Mesothelial cell of epicardium (in vitro differentiated cells): ENCODE measurements around the gene APEX1. TPM values are rescaled to one million over a fixed set of nuclear protein-coding genes. Genes with fewer than 3 reads are reported as not detected.
A peak's percentile ranks its signal among the peaks of the same experiment; 100 is the strongest.

ENCODE experiments used
- DNase-seq, 2 experiments: peaks; one replicate each; pipeline ENCODE4 v3.0.0; 2021; ENCODE audit warnings: low spot score in 2 of 2; ENCODE audit not compliant: unreplicated experiment in 2 of 2
- H3K27ac Mint-ChIP-seq: 2 replicates; pipeline ENCODE4 v1.8.0; 2021; ENCODE audit warnings: mixed read lengths
- H3K27me3 Mint-ChIP-seq: 2 replicates; pipeline ENCODE4 v1.8.0; 2021; ENCODE audit warnings: low read depth, mixed read lengths
- H3K36me3 Mint-ChIP-seq: 2 replicates; pipeline ENCODE4 v1.8.0; 2021; ENCODE audit warnings: mixed read lengths
- H3K4me1 Mint-ChIP-seq: 2 replicates; pipeline ENCODE4 v1.8.0; 2021; ENCODE audit warnings: mixed read lengths
- H3K4me3 Mint-ChIP-seq: 2 replicates; pipeline ENCODE4 v1.8.0; 2021; ENCODE audit warnings: mild to moderate bottlenecking, moderate library complexity, mixed read lengths
- H3K9me3 Mint-ChIP-seq: 2 replicates; pipeline ENCODE4 v1.8.0; 2021; ENCODE audit warnings: mixed read lengths
- total RNA-seq: library from RNA; stranded (reverse); gene quantifications from 3 replicates; pipeline ENCODE4 v1.2.1, GENCODE V29; 2021
- TF ChIP-seq, protein P1 (sequence below): fragments of 200-600 bp; sonication (generic); IDR thresholded peaks from one replicate; pipeline ENCODE4 v1.5.0; 2021; ENCODE audit warnings: antibody characterized with exemption; ENCODE audit not compliant: unreplicated experiment

Gene APEX1
- total RNA-seq, 1 donor from 2014 or later = 283 TPM

DNA sequence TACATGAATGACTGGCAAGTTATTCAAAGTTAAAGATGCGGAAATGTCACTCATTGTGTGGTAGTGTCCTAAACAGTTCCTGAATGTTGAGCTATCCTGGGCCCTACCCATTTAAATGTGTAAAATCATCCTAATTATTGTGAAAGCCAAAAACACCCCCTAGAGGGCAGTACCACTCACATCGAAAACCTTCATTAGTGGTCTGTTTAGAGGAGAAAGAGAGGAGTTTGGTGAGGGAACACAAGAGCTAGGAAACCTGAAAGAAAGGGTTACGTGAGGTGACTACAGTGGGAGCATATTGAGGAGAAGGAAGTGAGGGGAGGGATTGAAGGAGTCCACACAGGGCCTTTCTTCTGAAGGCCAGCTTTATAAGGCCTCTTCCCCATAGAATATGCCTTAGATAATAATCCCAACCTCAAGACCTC, 39.2 kb upstream of the APEX1 start:
- Mint-ChIP-seq H3K4me1 (peaks cover 20% of the 10 kb centered on the region), H3K9me3 (no peaks in the 10 kb centered on the region), H3K36me3 (no peaks in the 10 kb centered on the region), H3K4me3 (no peak overlapping the region), H3K27ac (no peak overlapping the region), H3K27me3 (peaks cover 3% of the 10 kb centered on the region)
- TF ChIP-seq, protein P1, sequence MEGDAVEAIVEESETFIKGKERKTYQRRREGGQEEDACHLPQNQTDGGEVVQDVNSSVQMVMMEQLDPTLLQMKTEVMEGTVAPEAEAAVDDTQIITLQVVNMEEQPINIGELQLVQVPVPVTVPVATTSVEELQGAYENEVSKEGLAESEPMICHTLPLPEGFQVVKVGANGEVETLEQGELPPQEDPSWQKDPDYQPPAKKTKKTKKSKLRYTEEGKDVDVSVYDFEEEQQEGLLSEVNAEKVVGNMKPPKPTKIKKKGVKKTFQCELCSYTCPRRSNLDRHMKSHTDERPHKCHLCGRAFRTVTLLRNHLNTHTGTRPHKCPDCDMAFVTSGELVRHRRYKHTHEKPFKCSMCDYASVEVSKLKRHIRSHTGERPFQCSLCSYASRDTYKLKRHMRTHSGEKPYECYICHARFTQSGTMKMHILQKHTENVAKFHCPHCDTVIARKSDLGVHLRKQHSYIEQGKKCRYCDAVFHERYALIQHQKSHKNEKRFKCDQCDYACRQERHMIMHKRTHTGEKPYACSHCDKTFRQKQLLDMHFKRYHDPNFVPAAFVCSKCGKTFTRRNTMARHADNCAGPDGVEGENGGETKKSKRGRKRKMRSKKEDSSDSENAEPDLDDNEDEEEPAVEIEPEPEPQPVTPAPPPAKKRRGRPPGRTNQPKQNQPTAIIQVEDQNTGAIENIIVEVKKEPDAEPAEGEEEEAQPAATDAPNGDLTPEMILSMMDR = peak; percentile 56
- DNase-seq = no peak

DNA sequence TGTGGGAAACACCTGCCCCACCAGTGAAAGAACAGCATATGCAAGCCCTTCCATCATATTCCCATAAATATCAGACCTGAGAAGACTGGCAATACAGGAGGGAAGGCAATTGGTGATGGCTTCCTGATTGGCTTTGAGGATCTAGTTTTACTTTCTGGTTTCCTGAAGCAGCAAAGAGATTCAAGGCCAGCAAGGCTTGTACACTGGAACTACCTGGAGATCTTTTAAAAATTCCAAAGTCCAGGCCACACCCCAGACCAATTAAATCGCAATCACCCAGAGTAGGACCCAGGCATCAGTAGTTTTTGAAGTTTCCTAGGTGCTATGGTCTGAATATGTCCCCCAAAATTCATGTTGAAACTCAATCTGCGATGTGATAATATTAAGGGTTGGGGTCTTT, 38.8 kb upstream of the APEX1 start:
- no peaks in the 10 kb centered on the region for H3K9me3 Mint-ChIP-seq
- TF ChIP-seq, protein P1 = no peak
- H3K27ac Mint-ChIP-seq = no peak overlapping the region
- peaks cover 3% of the 10 kb centered on the region for H3K27me3 Mint-ChIP-seq
- no peaks in the 10 kb centered on the region for H3K36me3 Mint-ChIP-seq
- H3K4me1 Mint-ChIP-seq = peaks cover 20% of the 10 kb centered on the region
- H3K4me3 Mint-ChIP-seq = no peak overlapping the region
- no peak for DNase-seq

DNA sequence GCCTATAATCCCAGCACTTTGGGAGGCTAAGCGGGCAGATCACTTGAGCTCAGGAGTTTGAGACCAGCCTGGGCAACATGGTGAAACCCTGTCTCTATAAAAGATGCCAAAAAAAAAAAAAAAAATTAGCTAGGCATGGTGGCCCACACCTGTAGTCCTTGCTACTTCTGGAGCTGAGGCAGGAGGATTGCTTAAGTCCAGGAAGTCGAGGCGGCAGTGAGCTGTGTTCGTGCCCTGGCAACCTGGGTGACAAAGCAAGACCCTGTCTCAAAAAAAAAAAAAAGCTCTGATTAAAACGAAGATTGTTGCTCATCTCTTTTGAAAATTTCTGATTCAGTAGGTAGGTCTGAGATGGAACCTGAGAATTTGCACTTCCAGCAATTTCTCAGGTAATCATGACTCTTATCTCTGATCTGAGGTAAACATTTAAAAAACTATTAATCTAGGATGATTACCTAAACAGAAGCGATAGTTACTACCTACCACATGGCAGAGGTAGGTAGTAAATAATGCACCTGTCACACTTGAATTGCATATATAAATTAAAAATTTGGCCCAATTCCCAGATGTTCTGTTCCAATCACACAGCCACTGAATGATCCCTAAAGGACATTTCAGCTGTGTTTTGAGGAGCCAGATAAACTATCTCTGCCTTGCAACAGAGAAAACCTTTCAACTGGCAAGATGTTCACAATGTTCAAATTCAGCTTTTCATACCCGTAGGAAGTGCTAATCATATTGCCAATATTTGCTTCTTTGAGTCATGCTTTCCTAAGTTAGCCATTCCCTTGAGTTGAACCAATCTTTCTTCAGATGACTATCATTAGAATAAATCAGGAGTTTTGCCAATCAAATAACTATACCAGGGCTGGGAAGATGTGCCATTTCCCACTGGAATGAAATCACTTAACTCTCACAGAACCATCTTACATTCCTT, 37.5 kb upstream of the APEX1 start:
- TF ChIP-seq, protein P1 = no peak
- no peak overlapping the region for H3K27ac Mint-ChIP-seq
- peaks cover 14% of the 10 kb centered on the region for H3K4me1 Mint-ChIP-seq
- no peaks in the 10 kb centered on the region for H3K36me3 Mint-ChIP-seq
- no peak for DNase-seq
- H3K9me3 Mint-ChIP-seq = no peaks in the 10 kb centered on the region
- H3K27me3 Mint-ChIP-seq = peaks cover 3% of the 10 kb centered on the region
- H3K4me3 Mint-ChIP-seq = no peak overlapping the region

DNA sequence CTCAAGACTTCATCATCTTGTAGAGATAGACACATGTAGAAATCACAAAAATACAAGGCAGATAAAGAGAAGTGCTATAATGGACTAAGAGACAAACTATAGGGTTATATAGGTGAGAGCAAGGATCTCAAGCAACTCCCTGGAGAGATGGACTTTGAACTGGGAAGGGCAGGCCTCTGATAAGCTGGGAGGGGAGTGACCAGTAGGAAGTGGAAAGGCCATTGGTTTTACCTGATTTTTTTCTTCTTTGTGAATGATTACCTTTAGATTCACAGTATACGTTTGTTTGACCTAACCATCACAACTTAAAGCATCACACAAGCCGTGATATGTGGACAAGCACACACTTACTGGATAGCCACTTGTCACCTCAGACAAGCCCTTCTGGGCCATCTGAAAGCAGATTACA, 36.5 kb upstream of the APEX1 start:
- DNase-seq = no peak
- H3K36me3 Mint-ChIP-seq = no peaks in the 10 kb centered on the region
- no peak overlapping the region for H3K4me3 Mint-ChIP-seq
- H3K27me3 Mint-ChIP-seq = peaks cover 3% of the 10 kb centered on the region
- TF ChIP-seq, protein P1 = no peak
- H3K4me1 Mint-ChIP-seq = peaks cover 11% of the 10 kb centered on the region
- no peaks in the 10 kb centered on the region for H3K9me3 Mint-ChIP-seq
- H3K27ac Mint-ChIP-seq = no peak overlapping the region

DNA sequence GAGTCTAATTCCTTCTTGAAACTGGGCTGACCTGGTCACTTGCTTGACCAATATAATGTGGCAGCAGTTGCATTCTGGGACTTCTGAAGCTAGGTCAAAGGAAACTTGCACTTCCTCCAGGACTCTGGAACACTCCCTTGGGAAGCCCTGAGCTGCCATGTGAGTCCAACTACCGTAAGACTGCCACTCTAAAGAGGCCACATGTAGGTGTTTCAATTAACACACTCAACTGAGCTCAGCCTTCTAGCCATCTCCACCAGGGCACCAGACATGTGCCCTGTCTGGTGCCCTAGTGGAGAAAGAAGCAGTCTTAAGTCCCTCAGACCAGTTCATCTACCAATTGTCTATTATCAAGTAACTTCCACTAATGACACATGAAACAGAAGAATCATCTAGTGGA, 35.6 kb upstream of the APEX1 start:
- no peak overlapping the region for H3K4me3 Mint-ChIP-seq
- H3K27me3 Mint-ChIP-seq = peaks cover 3% of the 10 kb centered on the region
- DNase-seq = no peak
- TF ChIP-seq, protein P1 = no peak
- H3K36me3 Mint-ChIP-seq = no peaks in the 10 kb centered on the region
- H3K27ac Mint-ChIP-seq = no peak overlapping the region
- no peaks in the 10 kb centered on the region for H3K9me3 Mint-ChIP-seq
- peaks cover 7% of the 10 kb centered on the region for H3K4me1 Mint-ChIP-seq
